Uterus (tissue), 2 donors: Measurements from ENCODE around the gene RCAN2.

ENCODE experiments used
- CTCF ChIP-seq, 4 experiments: fragments of 200-600 bp in 2 of 4; fragments of 450-650 bp in 2 of 4; sonication (generic) in 2 of 4; IDR thresholded peaks; one replicate each; pipeline ENCODE4 v1.5.1; 2016 to 2019; ENCODE audit warnings: antibody characterized with exemption in 4 of 4, mild to moderate bottlenecking in 2 of 4, moderate library complexity in 1 of 4
- POLR2A ChIP-seq, 2 donors: fragments of 450-650 bp; IDR thresholded peaks; one replicate each; pipeline ENCODE4 v1.6.1; 2016; ENCODE audit warnings: antibody characterized with exemption in 2 of 2, mild to moderate bottlenecking in 1 of 2, moderate library complexity in 1 of 2

GRCh38 chr6:46327779-46328178 is 163.5 kb downstream of the RCAN2 start:
- TF ChIP-seq CTCF (IDR thresholded peaks at IDR 0.05), result no peak
- no peak for TF ChIP-seq POLR2A (IDR thresholded peaks at IDR 0.05)
